COLO668 (cell line): ENCODE measurements around the gene RAB31.

Experiments used
- DNase-seq: peaks from one replicate; lab custom pipeline; 2025; ENCODE audit not compliant: unreplicated experiment; lab: John Stamatoyannopoulos, UW

The RAB31 gene

GRCh38 chr18:9736286-9736835 is 28.3 kb downstream of the RAB31 start:
- no peak for DNase-seq

- no peak for DNase-seq
Measured at GRCh38 chr18:9737006-9737405, 28.9 kb downstream of the RAB31 start.

- peak; percentile 96 for DNase-seq
Measured at GRCh38 chr18:9737472-9738121, 29.5 kb downstream of the RAB31 start.

- DNase-seq: no peak
Measured at GRCh38 chr18:9738266-9738969, 30.3 kb downstream of the RAB31 start.

- DNase-seq: no peak
Measured at GRCh38 chr18:9739516-9739915, 31.4 kb downstream of the RAB31 start.

- DNase-seq: no peak
Measured at GRCh38 chr18:9740071-9740470, 32.0 kb downstream of the RAB31 start.

GRCh38 chr18:9741406-9741792 is 33.3 kb downstream of the RAB31 start:
- DNase-seq: no peak

- DNase-seq: no peak
Measured at GRCh38 chr18:9741793-9742523, 33.9 kb downstream of the RAB31 start.

GRCh38 chr18:9742524-9743131 is 34.5 kb downstream of the RAB31 start:
- DNase-seq: no peak

- DNase-seq: no peak
Measured at GRCh38 chr18:9743200-9744016, 35.3 kb downstream of the RAB31 start.

- DNase-seq: no peak
Measured at GRCh38 chr18:9746958-9747357, 38.9 kb downstream of the RAB31 start.

GRCh38 chr18:9749611-9750010 is 41.5 kb downstream of the RAB31 start:
- DNase-seq: no peak

GRCh38 chr18:9750112-9750511 is 42.0 kb downstream of the RAB31 start:
- DNase-seq: no peak

- DNase-seq: no peak
Measured at GRCh38 chr18:9750606-9751304, 42.7 kb downstream of the RAB31 start.

- DNase-seq: no peak
Measured at GRCh38 chr18:9751371-9752031, 43.4 kb downstream of the RAB31 start.

GRCh38 chr18:9753846-9754245 is 45.7 kb downstream of the RAB31 start:
- DNase-seq: no peak

- no peak for DNase-seq
Measured at GRCh38 chr18:9755110-9755509, 47.0 kb downstream of the RAB31 start.

- DNase-seq: no peak
Measured at GRCh38 chr18:9755615-9756014, 47.5 kb downstream of the RAB31 start.

GRCh38 chr18:9756271-9756932 is 48.3 kb downstream of the RAB31 start:
- no peak for DNase-seq
